ENCODE measurements around the gene DGKD. TPM values are rescaled to one million over a fixed set of nuclear protein-coding genes. Genes with fewer than 3 reads are reported as not detected.

The DGKD gene
- total RNA-seq, 1 experiment from 2014 or later: 105 TPM

GRCh38 chr2:233321166-233321565 is 33.1 kb upstream of the DGKD start:
- H3K36me3 ChIP-seq (ENCODE audit: control insufficient read depth, insufficient read depth, low read length): no peaks in the 10 kb centered on the region
- H3K27me3 Mint-ChIP-seq (ENCODE audit: insufficient read depth, unreplicated experiment): no peaks in the 10 kb centered on the region
- H3K4me3 Mint-ChIP-seq (ENCODE audit: unreplicated experiment): no peak overlapping the region
- CTCF ChIA-PET: no interaction called here
- POLR2A ChIA-PET: no interaction called here
- no peaks in the 10 kb centered on the region for H3K9me3 Mint-ChIP-seq (ENCODE audit: unreplicated experiment)
- TF ChIP-seq CTCF (IDR thresholded peaks at IDR 0.05; ENCODE audit: insufficient read depth in 1 of 2, low read depth in 1 of 2, low read length in 1 of 2, severe bottlenecking in 1 of 2, unreplicated experiment in 1 of 2): no peak
- H3K4me1 ChIP-seq: no peaks in the 10 kb centered on the region
- peaks cover 8% of the 10 kb centered on the region for H3K4me1 Mint-ChIP-seq (ENCODE audit: low read depth, unreplicated experiment)
- H3K9me3 ChIP-seq: no peaks in the 10 kb centered on the region
- no TSS peak for BruUV-seq (replicated peaks)
- DNase-seq: no peak
- intact Hi-C loops (cut with micrococcal nuclease; ENCODE audit: unreplicated experiment): no loop called here
- H3K27me3 ChIP-seq (replicated peaks; ENCODE audit: control insufficient read depth, insufficient read depth, low read length): no peaks in the 10 kb centered on the region
- no peak overlapping the region for H3K27ac Mint-ChIP-seq (ENCODE audit: unreplicated experiment)
- H3K36me3 Mint-ChIP-seq (ENCODE audit: insufficient read depth, unreplicated experiment): no peaks in the 10 kb centered on the region
- no peak overlapping the region for H3K4me3 ChIP-seq (ENCODE audit: low read depth, low read length)

GRCh38 chr2:233323851-233324250 is 30.4 kb upstream of the DGKD start:
- peak in 1 of 2 experiments; percentile 9 for DNase-seq
- Histone ChIP-seq H3K9me3 (no peaks in the 10 kb centered on the region), H3K27me3 (replicated peaks; ENCODE audit: control insufficient read depth, insufficient read depth, low read length) (no peaks in the 10 kb centered on the region), H3K4me1 (no peaks in the 10 kb centered on the region), H3K36me3 (ENCODE audit: control insufficient read depth, insufficient read depth, low read length) (no peaks in the 10 kb centered on the region), H3K4me3 (ENCODE audit: low read depth, low read length) (no peak overlapping the region)
- Mint-ChIP-seq H3K4me3 (ENCODE audit: unreplicated experiment) (no peak overlapping the region), H3K4me1 (ENCODE audit: low read depth, unreplicated experiment) (peaks cover 8% of the 10 kb centered on the region), H3K36me3 (ENCODE audit: insufficient read depth, unreplicated experiment) (no peaks in the 10 kb centered on the region), H3K27ac (ENCODE audit: unreplicated experiment) (no peak overlapping the region), H3K27me3 (ENCODE audit: insufficient read depth, unreplicated experiment) (no peaks in the 10 kb centered on the region), H3K9me3 (ENCODE audit: unreplicated experiment) (no peaks in the 10 kb centered on the region)
- intact Hi-C loops (cut with micrococcal nuclease; ENCODE audit: unreplicated experiment): no loop called here
- TF ChIP-seq CTCF (IDR thresholded peaks at IDR 0.05; ENCODE audit: insufficient read depth in 1 of 2, low read depth in 1 of 2, low read length in 1 of 2, severe bottlenecking in 1 of 2, unreplicated experiment in 1 of 2): no peak
- CTCF ChIA-PET: no interaction called here
- BruUV-seq (replicated peaks): no TSS peak
- POLR2A ChIA-PET: no interaction called here

- DNase-seq: no peak
- Histone ChIP-seq H3K9me3 (no peaks in the 10 kb centered on the region), H3K4me3 (ENCODE audit: low read depth, low read length) (no peak overlapping the region), H3K4me1 (no peaks in the 10 kb centered on the region), H3K36me3 (ENCODE audit: control insufficient read depth, insufficient read depth, low read length) (no peaks in the 10 kb centered on the region), H3K27me3 (replicated peaks; ENCODE audit: control insufficient read depth, insufficient read depth, low read length) (no peaks in the 10 kb centered on the region)
- CTCF ChIA-PET: no interaction called here
- TF ChIP-seq CTCF (IDR thresholded peaks at IDR 0.05; ENCODE audit: insufficient read depth in 1 of 2, low read depth in 1 of 2, low read length in 1 of 2, severe bottlenecking in 1 of 2, unreplicated experiment in 1 of 2): no peak
- Mint-ChIP-seq H3K4me3 (ENCODE audit: unreplicated experiment) (no peak overlapping the region), H3K9me3 (ENCODE audit: unreplicated experiment) (no peaks in the 10 kb centered on the region), H3K4me1 (ENCODE audit: low read depth, unreplicated experiment) (peaks cover 8% of the 10 kb centered on the region), H3K36me3 (ENCODE audit: insufficient read depth, unreplicated experiment) (no peaks in the 10 kb centered on the region), H3K27ac (ENCODE audit: unreplicated experiment) (no peak overlapping the region), H3K27me3 (ENCODE audit: insufficient read depth, unreplicated experiment) (no peaks in the 10 kb centered on the region)
- BruUV-seq (replicated peaks): no TSS peak
- intact Hi-C loops (cut with micrococcal nuclease; ENCODE audit: unreplicated experiment): no loop called here
- POLR2A ChIA-PET: no interaction called here
Observed at GRCh38 chr2:233325256-233325655, 29.0 kb upstream of the DGKD start.

All from Caco-2 (cell line).